ENCODE data around the gene TMEM225B.

DNA sequence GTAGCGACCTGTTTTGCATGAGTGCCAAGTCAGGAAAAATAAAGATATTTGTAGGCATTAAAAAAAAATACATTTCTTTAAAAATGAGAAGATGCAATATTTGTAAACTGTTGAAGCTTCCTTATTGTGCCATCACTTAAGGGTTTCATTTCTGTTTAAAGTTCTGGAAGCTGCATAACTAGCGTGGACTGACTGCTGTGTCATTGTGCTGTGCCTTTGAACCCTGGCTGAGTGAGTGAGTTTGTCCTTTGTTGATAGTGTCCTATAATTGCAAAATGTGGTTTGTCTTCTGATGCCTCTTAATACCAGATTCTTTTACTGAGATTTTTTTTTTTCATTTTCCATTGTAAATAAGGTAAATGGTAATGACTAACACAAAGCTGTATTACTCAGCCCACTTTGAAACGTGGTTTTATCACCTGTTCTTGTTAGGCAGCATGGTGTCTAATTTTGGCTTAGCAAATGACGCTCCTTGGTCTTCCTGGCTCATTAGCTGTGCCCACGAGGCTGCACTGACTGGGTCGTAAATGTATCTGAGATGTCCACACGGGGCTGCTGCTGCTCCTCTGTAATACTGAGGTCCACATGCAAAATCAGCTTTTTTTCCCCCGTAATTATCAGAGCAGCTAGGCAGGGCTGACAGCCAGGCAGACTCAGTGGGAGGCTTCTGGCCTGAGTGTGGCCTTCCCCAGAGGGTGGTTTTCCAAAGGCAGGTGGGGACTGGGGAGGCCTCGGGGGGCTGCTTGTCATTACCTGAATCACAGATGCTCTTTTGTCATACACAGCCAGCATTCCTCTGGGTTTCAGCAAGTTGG lies 33.4 kb downstream of the TMEM225B start:
- TF ChIP-seq CTCF (conservative IDR thresholded peaks at IDR 0.05; ENCODE audit: low read depth, low read length) (0 out of 2 replicates have a peak, but pooled peaks have one; percentile 17), POLR2A (IDR thresholded peaks at IDR 0.05; ENCODE audit: low read depth, low read length) (no peak), RCOR1 (IDR thresholded peaks at IDR 0.05; ENCODE audit: insufficient replicate concordance, low read length) (no peak), MAFK (IDR thresholded peaks at IDR 0.05; ENCODE audit: low read depth, low read length) (no peak), RFX5 (IDR thresholded peaks at IDR 0.05; ENCODE audit: low read depth, low read length) (no peak), RAD21 (IDR thresholded peaks at IDR 0.05; ENCODE audit: low read length) (no peak), MXI1 (IDR thresholded peaks at IDR 0.05; ENCODE audit: borderline replicate concordance, low read depth, low read length) (no peak), NFE2L2 (IDR thresholded peaks at IDR 0.05; ENCODE audit: low read depth, low read length) (no peak), CEBPB (IDR thresholded peaks at IDR 0.05; ENCODE audit: low read depth, low read length) (no peak), FOS (IDR thresholded peaks at IDR 0.05; ENCODE audit: low read depth, low read length) (no peak), SMC3 (IDR thresholded peaks at IDR 0.05; ENCODE audit: low read depth, low read length) (0 out of 2 replicates have a peak, but pooled peaks have one; percentile 6), BHLHE40 (IDR thresholded peaks at IDR 0.05; ENCODE audit: low read depth, low read length) (no peak)
- TF ChIP-seq, protein P1, sequence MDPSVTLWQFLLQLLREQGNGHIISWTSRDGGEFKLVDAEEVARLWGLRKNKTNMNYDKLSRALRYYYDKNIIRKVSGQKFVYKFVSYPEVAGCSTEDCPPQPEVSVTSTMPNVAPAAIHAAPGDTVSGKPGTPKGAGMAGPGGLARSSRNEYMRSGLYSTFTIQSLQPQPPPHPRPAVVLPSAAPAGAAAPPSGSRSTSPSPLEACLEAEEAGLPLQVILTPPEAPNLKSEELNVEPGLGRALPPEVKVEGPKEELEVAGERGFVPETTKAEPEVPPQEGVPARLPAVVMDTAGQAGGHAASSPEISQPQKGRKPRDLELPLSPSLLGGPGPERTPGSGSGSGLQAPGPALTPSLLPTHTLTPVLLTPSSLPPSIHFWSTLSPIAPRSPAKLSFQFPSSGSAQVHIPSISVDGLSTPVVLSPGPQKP (IDR thresholded peaks at IDR 0.05; ENCODE audit: borderline replicate concordance, low read depth, low read length), result no peak
- TF ChIP-seq, protein P2, sequence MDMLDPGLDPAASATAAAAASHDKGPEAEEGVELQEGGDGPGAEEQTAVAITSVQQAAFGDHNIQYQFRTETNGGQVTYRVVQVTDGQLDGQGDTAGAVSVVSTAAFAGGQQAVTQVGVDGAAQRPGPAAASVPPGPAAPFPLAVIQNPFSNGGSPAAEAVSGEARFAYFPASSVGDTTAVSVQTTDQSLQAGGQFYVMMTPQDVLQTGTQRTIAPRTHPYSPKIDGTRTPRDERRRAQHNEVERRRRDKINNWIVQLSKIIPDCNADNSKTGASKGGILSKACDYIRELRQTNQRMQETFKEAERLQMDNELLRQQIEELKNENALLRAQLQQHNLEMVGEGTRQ (IDR thresholded peaks at IDR 0.05; ENCODE audit: low read depth, low read length), result no peak

Data from IMR-90 (cell line).